Measurements from ENCODE around the gene GJC3.

Gene GJC3, protein sequence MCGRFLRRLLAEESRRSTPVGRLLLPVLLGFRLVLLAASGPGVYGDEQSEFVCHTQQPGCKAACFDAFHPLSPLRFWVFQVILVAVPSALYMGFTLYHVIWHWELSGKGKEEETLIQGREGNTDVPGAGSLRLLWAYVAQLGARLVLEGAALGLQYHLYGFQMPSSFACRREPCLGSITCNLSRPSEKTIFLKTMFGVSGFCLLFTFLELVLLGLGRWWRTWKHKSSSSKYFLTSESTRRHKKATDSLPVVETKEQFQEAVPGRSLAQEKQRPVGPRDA

DNA sequence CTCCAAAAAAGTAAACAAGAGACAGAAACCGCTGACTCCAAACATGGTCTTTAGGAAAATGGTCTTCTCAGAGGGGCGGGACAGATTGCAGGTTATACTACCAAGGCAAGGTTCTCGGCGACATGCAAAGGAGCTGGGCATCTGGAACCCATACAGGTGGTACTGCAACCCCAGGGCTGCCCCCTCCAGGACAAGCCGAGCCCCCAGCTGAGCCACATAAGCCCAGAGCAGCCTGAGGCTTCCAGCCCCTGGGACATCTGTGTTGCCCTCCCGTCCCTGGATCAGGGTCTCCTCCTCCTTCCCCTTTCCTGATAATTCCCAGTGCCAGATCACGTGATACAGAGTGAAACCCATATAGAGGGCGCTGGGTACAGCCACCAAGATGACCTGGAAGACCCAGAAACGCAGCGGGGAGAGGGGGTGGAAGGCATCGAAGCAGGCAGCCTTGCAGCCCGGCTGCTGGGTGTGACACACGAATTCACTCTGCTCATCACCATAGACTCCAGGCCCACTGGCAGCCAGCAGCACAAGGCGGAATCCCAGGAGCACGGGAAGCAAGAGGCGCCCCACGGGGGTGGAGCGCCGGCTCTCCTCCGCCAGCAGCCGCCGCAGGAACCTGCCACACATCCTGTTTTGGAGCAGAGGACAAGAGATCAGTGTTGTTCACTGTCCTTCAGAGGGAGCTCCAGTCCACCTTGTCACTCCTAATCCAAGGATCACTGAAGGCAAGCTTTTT is at the start of gene GJC3:
Gene GJC3, minus strand, starts transcription at position 627 of the 736 bp plus-strand sequence. Its CDS starts 0 bp downstream, at position 627.
- Histone ChIP-seq H3K27ac (ENCODE audit: low read depth, low read length) (no peak within 1 kb of the TSS), H3K79me2 (ENCODE audit: control insufficient read depth, low read length) (no peaks in the 10 kb centered on the region), H4K20me1 (ENCODE audit: control insufficient read depth, insufficient read depth, low read depth, low read length) (no peaks in the 10 kb centered on the region), H3K4me3 (ENCODE audit: low read length) (no peak within 1 kb of the TSS), H3K27me3 (ENCODE audit: control insufficient read depth, low read length) (peaks cover 66% of the 10 kb centered on the region), H3K4me1 (ENCODE audit: control insufficient read depth, low read length) (no peaks in the 10 kb centered on the region), H3K4me2 (ENCODE audit: low read length) (peak within 1 kb of the TSS; percentile 18), H3K36me3 (ENCODE audit: control insufficient read depth, low read length) (no peaks in the 10 kb centered on the region), H3K9me2 (replicated peaks; ENCODE audit: control insufficient read depth, low read length) (no peaks in the 10 kb centered on the region), H3F3A (ENCODE audit: control insufficient read depth, insufficient read depth) (no peaks in the 10 kb centered on the region), H3K9me3 (ENCODE audit: control insufficient read depth, insufficient read depth, low read length) (no peaks in the 10 kb centered on the region)
- TF ChIP-seq, protein P1, sequence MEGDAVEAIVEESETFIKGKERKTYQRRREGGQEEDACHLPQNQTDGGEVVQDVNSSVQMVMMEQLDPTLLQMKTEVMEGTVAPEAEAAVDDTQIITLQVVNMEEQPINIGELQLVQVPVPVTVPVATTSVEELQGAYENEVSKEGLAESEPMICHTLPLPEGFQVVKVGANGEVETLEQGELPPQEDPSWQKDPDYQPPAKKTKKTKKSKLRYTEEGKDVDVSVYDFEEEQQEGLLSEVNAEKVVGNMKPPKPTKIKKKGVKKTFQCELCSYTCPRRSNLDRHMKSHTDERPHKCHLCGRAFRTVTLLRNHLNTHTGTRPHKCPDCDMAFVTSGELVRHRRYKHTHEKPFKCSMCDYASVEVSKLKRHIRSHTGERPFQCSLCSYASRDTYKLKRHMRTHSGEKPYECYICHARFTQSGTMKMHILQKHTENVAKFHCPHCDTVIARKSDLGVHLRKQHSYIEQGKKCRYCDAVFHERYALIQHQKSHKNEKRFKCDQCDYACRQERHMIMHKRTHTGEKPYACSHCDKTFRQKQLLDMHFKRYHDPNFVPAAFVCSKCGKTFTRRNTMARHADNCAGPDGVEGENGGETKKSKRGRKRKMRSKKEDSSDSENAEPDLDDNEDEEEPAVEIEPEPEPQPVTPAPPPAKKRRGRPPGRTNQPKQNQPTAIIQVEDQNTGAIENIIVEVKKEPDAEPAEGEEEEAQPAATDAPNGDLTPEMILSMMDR (IDR thresholded peaks at IDR 0.05; ENCODE audit: low read depth, low read length, poor library complexity, severe bottlenecking) = peak; percentile 31
- no peak for TF ChIP-seq EZH2phosphoT487 (IDR thresholded peaks at IDR 0.05; ENCODE audit: borderline replicate concordance, low read length)

DNA sequence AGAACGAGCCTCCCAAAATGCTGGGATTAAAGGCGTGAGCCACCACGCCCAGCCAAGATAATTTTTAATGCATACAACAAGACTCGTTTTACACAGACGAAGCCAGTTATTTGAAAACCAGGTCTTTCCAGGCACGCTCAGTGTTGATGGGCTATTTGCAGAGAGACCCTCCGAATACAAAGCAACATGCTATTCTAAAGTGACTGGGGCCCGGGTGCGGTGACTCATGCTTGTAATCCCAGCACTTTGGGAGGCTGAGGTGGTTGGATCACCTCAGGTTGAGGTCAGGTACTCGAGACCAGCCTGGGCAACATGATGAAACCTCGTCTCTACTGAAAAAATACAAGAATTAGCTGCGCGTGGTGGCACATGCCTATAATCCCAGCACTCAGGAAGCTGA is 47.2 kb upstream of the GJC3 start:
- H3K4me3 ChIP-seq (ENCODE audit: low read length) = no peak overlapping the region
- H3K36me3 ChIP-seq (ENCODE audit: control insufficient read depth, low read length) = no peaks in the 10 kb centered on the region
- H3K4me1 ChIP-seq (ENCODE audit: control insufficient read depth, low read length) = peaks cover 25% of the 10 kb centered on the region
- H4K20me1 ChIP-seq (ENCODE audit: control insufficient read depth, insufficient read depth, low read depth, low read length) = no peaks in the 10 kb centered on the region
- H3K4me2 ChIP-seq (ENCODE audit: low read length) = no peak overlapping the region
- peaks cover 19% of the 10 kb centered on the region for H3K27me3 ChIP-seq (ENCODE audit: control insufficient read depth, low read length)
- no peaks in the 10 kb centered on the region for H3K79me2 ChIP-seq (ENCODE audit: control insufficient read depth, low read length)
- no peaks in the 10 kb centered on the region for H3K9me3 ChIP-seq (ENCODE audit: control insufficient read depth, insufficient read depth, low read length)
- H3K9me2 ChIP-seq (replicated peaks; ENCODE audit: control insufficient read depth, low read length) = no peaks in the 10 kb centered on the region
- TF ChIP-seq EZH2phosphoT487 (IDR thresholded peaks at IDR 0.05; ENCODE audit: borderline replicate concordance, low read length) = no peak
- TF ChIP-seq, protein P1 (IDR thresholded peaks at IDR 0.05; ENCODE audit: low read depth, low read length, poor library complexity, severe bottlenecking) = no peak
- no peak overlapping the region for H3K27ac ChIP-seq (ENCODE audit: low read depth, low read length)
- no peaks in the 10 kb centered on the region for H3F3A ChIP-seq (ENCODE audit: control insufficient read depth, insufficient read depth)

DNA sequence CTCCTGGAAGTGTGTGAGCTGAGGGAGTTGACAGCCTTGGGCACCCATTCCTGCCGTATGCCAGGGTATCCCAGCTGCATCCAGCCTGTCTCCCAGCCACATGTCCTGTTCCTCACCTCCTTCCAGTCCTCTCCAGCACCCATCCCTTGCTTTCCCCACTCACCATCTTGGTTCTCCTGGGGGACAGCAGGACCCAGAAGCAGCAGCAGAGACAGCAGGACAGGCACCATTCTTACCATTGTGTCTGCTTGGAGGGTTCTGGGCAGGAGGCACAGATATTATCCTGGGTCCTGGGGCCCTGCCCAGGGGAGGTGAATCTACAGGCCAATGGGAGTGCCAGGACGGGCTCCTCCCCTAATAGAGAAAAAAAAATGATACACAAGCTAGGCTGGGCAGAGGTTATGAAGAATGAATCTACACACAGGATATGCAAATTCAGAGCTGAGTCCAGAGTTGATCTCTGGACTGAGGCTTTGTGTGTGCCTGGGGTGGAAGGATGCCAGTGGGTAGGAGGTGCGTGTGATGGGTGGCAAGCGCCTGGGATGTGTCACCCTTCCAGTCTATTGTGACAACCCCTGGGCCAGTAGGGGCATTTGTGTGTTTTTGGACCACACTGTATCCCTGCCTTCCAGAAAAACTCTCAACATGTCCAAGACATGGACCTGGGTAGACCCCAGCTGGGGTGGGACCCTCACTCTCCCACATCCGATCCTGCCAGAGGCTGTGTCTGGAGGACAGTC is 46.5 kb upstream of the GJC3 start, which contains the start of gene AZGP1:
Gene AZGP1, minus strand, starts transcription at position 250 of the 740 bp plus-strand sequence. Its CDS starts 11 bp downstream, at position 239.
- Histone ChIP-seq H3K4me1 (ENCODE audit: control insufficient read depth, low read length) (peaks cover 23% of the 10 kb centered on the region), H3K27ac (ENCODE audit: low read depth, low read length) (no peak within 1 kb of the TSS)

More for the DNA sequence above, 46.5 kb upstream of the GJC3 start, which contains the start of gene AZGP1:
- Histone ChIP-seq H3K9me2 (replicated peaks; ENCODE audit: control insufficient read depth, low read length) (no peaks in the 10 kb centered on the region), H3K36me3 (ENCODE audit: control insufficient read depth, low read length) (no peaks in the 10 kb centered on the region), H3K4me3 (ENCODE audit: low read length) (no peak within 1 kb of the TSS), H4K20me1 (ENCODE audit: control insufficient read depth, insufficient read depth, low read depth, low read length) (no peaks in the 10 kb centered on the region), H3K4me2 (ENCODE audit: low read length) (peak within 1 kb of the TSS; percentile 34; the same call in 1 of the 2 replicates), H3K27me3 (ENCODE audit: control insufficient read depth, low read length) (peaks cover 20% of the 10 kb centered on the region), H3K9me3 (ENCODE audit: control insufficient read depth, insufficient read depth, low read length) (no peaks in the 10 kb centered on the region), H3F3A (ENCODE audit: control insufficient read depth, insufficient read depth) (no peaks in the 10 kb centered on the region), H3K79me2 (ENCODE audit: control insufficient read depth, low read length) (no peaks in the 10 kb centered on the region)
- TF ChIP-seq EZH2phosphoT487 (IDR thresholded peaks at IDR 0.05; ENCODE audit: borderline replicate concordance, low read length) = no peak
- TF ChIP-seq, protein P1 (IDR thresholded peaks at IDR 0.05; ENCODE audit: low read depth, low read length, poor library complexity, severe bottlenecking) = no peak

Measured in DOHH2 (cell line).